ENCODE data around the gene SGSM1. TPM values are rescaled to one million over a fixed set of nuclear protein-coding genes. Genes with fewer than 3 reads are reported as not detected.
"Not testable (repeated sequence)": the region's sequence is repeated elsewhere in the genome, so short reads cannot be mapped to it uniquely, and the experiment has no call there.

Gene SGSM1
- total RNA-seq, 1 donor from 2014 or later: 0.16 TPM

GRCh38 chr22:24894220-24894975, 88.4 kb downstream of the SGSM1 start:
- DNase-seq (ENCODE audit: low spot score): peak; percentile 90

- peak; percentile 88 for DNase-seq (ENCODE audit: low spot score)
These were observed 89.0 kb downstream of the SGSM1 start for GRCh38 chr22:24894998-24895397.

DNA sequence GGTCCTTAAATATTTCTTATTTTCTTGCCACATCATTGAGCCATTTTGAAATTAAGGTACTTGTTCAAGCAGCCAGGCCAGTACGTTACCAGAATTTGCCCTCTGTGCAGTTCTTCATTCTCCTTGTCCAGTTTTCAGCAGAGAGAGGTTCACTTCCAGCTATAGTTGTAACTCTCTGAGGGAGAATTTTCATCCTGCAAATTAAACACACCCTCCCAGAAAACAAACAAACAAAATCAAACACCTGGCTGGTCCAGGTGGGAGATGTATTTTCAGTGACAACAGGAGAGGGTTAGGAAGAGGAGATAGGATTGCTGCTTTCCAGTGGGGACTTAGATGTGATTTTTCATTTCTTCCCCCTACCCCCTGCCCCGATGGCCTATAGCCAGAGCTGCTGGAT, 95.4 kb downstream of the SGSM1 start:
- DNase-seq (ENCODE audit: low spot score): no peak

- DNase-seq (ENCODE audit: low spot score): no peak
These were observed 99.9 kb downstream of the SGSM1 start for GRCh38 chr22:24905909-24906308.

DNA sequence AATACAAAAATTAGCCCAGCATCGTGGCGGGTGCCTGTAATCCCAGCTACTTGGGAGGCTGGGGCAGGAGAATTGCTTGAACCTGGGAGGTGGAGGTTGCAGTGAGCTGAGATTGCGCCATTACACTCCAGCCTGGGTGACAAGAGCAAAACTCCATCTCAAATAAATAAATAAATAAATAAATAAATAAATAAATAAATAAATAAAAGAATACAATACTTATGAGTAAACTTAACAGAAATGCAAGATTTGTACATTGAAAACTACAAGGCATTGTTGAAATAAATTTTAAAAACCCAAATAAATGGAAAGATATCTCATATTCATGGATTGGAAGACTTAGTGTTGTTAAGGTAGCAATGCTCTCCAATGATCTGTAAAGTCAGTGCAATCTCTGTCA, 101.1 kb downstream of the SGSM1 start:
- not testable (repeated sequence) for DNase-seq (ENCODE audit: low spot score)

DNA sequence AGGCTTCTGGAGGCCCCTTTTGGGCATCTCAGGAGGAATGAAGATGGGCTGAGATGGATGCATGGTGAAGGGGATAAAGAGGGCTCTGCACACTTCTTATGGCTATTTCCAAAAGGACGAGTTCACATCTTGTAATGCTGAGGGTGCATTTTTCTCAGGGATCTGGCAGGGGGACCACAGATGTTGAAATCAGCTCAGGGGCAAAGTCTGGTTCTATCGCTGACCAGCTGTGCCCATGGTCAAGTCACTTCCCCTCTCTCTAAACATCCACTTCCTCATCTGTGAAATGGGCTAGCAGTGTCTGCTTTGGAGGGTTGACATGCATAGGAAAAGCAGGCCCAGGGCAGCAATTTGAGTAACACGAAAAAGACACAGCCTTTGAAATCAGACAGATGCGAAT, 114.0 kb downstream of the SGSM1 start:
- DNase-seq (ENCODE audit: low spot score): no peak

- no peak for DNase-seq (ENCODE audit: low spot score)
These were observed 119.8 kb downstream of the SGSM1 start for GRCh38 chr22:24925586-24926427.

DNA sequence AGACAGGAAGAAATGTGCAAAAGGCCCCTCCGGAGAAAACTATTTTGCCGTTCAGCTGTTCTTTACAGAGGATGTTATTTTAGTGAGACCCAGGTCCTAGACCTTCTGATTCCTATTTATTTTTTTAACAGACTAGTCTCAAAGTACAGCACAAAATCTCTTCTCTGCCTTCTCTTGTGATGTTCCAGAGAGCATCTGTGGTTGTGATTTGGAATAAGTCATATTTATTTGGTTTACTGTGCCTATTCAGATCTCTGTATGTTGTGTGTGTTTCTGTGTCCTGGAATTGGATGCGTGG, 120.4 kb downstream of the SGSM1 start:
- DNase-seq (ENCODE audit: low spot score): no peak

GRCh38 chr22:24926849-24927579, 121.0 kb downstream of the SGSM1 start:
- DNase-seq (ENCODE audit: low spot score): no peak

GRCh38 chr22:24928322-24928721, 122.3 kb downstream of the SGSM1 start:
- no peak for DNase-seq (ENCODE audit: low spot score)

DNA sequence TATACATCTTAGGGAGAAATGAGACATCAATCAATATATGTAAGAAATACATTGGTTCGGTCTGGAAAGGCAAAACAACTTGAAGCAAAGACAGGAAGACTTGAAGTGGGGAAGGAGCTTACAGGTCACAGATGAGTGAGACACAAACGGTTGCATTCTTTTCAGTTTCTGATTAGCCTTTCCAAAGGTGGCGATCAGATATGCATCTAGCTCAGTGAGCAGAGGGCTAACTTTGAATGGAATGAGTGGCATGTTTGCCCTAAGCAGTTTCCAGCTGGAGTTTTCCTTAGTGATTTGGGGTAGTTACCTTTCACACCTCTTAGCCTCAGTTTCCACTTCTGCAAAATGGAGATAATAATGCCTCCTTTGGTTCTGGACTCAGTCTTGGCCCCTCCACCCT, 124.7 kb downstream of the SGSM1 start:
- no peak for DNase-seq (ENCODE audit: low spot score)

DNA sequence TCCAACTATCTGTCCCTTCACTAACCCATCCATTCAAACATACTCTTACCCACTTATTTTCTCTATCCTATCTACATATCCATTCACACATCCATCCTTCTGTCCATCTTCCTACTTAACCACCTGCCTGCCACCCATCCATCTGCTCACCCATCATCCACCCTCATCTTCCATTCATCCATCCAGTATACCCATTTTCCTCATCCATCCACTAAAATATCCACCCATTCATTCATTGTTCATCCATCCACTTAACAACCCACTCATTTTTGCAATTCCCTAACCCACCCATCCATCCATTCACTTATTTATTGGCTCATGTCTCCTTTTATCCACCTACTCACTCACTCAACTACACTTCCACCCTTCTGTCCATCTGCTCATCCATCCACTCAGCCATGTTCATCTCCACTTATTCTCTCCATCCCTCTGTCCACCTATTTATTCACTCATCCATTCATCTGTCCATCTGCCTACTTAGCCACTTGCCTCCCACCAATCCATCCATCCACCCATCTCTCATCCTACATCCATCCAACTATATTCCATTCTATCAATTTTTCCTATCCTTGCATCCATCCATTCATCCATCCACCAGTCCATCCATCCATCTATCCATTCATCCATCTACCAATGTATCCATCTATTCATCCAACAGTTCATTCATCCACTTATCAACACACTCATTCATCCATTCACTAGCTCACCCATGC, 129.9 kb downstream of the SGSM1 start:
- DNase-seq (ENCODE audit: low spot score): no peak

GRCh38 chr22:24937114-24937513, 131.1 kb downstream of the SGSM1 start:
- no peak for DNase-seq (ENCODE audit: low spot score)

DNA sequence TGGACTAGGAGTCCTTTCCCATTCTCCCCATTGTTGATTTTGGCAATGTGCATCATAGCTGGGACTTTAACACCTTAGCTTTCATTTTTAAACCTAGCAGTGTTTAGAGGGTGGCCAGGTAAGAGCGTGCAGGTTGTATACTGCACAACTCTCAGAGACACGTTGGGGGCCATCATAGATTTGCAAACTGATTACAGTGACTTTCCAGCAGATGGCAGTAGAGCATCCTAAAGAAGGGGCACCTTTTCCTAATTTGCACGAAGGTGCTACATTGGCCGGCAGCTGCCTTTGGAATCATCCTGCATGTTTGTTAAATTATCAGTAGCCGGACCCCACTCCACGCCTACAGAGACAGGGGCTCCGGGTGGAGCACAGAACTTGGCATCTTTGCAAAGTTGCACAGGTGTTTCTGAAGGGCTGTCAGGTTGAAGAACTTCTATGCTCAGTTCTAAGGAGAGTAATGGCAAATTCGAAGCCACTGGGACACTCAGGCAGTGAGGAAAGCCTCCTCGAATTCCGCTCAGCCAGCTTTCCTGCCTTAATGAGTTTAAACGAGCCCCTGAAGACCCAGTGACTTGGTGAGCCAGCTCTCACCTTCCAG, 132.8 kb downstream of the SGSM1 start:
- no peak for DNase-seq (ENCODE audit: low spot score)

DNA sequence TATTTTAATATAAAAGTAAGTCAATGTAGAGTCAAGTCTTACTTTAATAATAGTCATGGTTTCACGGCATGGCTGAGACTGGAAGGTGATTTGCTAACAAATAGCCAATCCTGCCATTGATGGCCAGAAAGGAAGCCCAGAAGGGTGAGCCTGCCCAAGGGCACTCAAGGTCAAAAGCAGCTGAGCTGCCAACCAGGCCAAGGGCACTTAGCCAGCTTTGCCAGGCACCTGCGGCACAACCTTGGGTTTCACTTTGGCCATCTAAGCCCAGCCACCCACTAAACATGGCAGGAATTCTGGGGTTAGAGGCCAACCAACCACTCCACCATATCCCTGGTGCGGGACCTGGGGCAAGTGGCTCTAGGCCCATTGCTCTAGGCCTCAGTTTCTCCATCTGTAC, 136.3 kb downstream of the SGSM1 start:
- DNase-seq (ENCODE audit: low spot score): no peak

GRCh38 chr22:24944217-24944937, 138.4 kb downstream of the SGSM1 start:
- no peak for DNase-seq (ENCODE audit: low spot score)

GRCh38 chr22:24945430-24945829, 139.4 kb downstream of the SGSM1 start:
- no peak for DNase-seq (ENCODE audit: low spot score)

- DNase-seq (ENCODE audit: low spot score): no peak
These were observed 141.4 kb downstream of the SGSM1 start for GRCh38 chr22:24947383-24947782.

GRCh38 chr22:24947881-24948280, 141.9 kb downstream of the SGSM1 start:
- DNase-seq (ENCODE audit: low spot score): no peak

Measured in mesenteric fat pad (tissue), 1 donor.